ENCODE results near the gene NUCB1.
A peak's percentile ranks its signal among the peaks of the same experiment; 100 is the strongest.

NUCB1 gene

DNA sequence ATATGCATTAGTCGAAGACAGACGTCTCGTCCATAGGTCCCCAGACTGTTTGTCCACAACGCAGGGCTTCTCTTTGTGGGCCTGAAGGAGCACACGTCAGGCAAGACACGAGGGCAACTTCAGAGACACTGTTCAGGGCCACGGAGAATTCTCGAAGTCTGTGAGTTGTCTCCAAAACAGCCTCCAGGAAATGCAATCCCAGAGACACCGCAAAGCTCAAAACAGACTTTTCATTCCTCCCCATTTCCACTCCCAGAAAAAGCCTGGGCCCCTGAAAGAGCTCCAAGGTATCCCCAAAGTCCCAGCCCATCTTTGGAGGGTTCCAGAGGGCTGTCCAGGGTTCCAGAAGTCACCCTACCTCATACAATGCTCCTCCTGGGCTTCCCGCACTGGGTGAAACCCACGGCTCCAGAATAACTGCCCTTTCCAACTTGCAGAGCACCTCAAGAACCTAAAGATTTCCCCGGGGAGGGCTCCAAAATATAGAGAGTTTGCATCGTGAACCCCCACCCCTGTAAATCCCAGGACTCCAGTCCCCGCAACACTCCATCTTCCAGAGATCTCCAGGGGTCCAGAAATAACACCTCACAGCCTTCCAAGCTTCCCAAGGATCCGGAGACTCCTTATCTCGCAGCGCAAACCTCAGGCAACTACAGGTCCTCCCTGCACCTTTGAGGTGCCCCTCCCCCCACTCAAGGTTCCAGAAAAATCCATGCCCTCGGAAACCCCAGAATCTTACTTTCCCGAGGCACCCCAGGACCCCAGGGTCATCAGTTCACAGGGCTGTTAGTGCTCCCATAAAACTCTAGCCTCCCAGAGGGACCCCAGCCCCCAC, 64.3 kb downstream of the NUCB1 start:
- no peak for DNase-seq

DNA sequence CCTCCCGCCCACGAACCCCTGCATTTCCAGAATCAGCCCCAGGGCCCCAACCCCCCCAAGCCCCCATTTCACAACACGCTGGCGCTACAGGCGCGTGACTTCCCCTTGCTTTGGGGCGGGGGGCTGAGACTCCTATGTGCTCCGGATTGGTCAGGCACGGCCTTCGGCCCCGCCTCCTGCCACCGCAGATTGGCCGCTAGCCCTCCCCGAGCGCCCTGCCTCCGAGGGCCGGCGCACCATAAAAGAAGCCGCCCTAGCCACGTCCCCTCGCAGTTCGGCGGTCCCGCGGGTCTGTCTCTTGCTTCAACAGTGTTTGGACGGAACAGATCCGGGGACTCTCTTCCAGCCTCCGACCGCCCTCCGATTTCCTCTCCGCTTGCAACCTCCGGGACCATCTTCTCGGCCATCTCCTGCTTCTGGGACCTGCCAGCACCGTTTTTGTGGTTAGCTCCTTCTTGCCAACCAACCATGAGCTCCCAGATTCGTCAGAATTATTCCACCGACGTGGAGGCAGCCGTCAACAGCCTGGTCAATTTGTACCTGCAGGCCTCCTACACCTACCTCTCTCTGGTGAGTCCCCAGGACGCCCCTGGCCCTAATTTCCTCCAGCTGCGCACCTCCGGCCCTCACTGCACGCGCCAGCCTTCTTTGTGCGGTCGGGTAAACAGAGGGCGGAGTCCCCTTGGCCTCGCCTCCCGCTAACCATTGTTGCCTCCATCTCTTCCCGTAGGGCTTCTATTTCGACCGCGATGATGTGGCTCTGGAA, 65.1 kb downstream of the NUCB1 start, which contains the start of gene FTL:
Gene FTL, plus strand, starts transcription at position 270 of the 766 bp plus-strand sequence. Its CDS starts 199 bp downstream, at position 469.
- DNase-seq: peak; percentile 93

DNA sequence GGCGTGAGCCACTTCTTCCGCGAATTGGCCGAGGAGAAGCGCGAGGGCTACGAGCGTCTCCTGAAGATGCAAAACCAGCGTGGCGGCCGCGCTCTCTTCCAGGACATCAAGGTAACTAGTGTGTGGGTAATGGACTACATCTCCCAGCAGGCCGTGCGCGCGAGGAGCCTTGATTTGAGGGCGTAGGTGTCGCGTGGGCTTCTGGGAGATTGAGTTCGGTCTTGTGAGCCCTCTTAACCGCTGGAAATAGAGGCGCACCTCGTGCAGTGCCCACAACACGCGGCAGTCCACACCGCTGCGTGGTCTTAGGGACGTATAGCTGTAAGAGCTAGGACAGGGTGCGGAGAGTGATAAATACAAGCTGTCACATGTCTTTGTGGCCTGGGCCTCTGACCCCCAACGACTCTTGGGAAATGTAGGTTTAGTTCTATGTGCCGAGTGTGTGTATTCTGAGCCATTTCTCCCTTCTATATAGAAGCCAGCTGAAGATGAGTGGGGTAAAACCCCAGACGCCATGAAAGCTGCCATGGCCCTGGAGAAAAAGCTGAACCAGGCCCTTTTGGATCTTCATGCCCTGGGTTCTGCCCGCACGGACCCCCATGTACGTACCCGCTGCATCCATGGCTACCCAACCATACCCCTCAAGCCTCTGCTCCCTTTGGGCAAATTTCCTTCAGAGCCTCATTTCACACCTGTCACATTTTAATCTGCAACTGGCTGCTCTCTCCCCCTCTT, 65.9 kb downstream of the NUCB1 start:
- DNase-seq: peak; percentile 87

DNA sequence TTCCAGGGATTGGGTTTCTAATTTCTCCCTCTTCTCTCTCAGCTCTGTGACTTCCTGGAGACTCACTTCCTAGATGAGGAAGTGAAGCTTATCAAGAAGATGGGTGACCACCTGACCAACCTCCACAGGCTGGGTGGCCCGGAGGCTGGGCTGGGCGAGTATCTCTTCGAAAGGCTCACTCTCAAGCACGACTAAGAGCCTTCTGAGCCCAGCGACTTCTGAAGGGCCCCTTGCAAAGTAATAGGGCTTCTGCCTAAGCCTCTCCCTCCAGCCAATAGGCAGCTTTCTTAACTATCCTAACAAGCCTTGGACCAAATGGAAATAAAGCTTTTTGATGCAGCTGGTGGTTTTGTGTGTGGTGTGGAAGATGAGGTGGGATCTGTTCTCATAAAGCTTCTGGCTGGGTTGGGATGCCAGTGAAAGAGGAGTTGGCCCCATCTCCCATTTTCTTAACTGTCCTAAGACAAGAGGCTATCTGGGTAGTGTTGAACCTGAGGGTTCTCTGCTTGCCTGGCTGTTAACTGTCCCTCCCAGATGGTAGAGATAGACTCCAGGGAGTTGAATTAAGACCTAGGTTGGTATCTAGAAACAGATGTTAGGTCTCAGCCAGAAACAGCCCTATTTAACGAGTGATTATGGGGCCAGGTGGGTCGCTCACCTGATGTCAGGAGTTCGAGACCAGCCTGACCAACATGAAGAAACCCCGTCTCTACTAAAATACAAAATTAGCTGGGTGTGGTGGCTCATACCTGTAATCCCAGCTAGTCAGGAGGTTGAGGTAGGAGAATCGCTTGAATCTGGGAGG, 66.6 kb downstream of the NUCB1 start:
- no peak for DNase-seq

DNA sequence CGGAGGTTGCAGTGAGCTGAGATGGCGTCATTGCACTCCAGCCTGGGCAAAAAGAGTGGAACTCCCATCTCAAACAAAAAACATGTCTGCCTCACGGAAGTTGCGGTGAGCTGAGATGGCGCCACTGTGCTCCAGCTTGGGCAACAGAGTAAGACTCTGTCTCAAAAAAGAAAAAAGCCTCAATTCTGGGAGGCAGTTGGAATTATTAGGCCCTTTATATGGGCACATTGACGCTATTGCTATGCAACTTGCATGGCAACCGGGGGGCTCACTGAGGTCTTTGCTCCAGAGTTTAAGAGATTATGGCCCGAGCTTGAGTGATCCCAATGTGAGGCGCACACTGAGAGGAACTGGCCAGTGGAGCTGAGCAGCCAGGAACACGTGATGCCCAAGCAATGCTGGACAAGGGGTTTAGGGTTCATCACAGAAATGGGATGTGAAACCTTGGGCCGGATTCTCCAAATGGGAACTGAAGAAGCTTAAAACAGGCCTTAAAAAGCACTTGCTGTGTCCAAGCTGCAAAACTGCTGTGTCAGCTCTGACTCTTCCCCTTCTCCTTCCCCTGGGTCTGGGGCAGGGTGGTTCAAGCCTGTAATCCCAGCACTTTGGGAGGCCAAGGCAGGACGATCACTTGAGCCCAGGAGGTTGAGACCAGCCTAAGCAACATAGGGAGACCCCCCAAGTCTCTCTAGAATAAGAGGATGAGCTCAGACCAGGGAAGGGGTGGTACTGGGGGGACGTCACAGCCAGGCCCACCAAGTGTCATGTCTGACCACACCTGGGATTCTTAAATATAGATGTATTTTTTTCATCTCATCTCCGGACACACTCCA, 67.5 kb downstream of the NUCB1 start:
- DNase-seq: no peak

DNA sequence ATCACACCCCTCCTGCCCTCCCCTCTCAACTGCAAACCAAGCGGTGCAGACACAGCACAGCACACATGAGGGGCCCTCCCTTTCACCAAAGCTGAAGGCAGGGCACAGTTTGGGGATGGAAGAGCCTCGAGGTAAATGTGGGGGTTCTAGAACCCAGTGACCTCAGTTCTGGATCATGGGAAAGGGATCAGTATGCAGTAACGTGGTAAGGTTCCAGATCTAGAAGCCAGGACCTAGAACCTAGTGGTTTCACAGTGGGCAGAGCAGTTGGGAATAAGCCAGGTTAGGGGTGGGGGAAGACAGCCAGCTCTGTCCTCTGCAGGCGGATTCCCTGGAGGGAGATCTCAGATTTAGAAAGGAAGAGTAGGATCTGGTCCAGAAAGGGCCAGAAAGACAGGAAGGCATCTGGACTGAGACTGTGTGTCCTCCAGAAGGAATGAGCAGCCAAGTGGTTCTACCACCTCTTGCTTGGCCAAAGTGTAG, 68.1 kb downstream of the NUCB1 start:
- DNase-seq: no peak

DNA sequence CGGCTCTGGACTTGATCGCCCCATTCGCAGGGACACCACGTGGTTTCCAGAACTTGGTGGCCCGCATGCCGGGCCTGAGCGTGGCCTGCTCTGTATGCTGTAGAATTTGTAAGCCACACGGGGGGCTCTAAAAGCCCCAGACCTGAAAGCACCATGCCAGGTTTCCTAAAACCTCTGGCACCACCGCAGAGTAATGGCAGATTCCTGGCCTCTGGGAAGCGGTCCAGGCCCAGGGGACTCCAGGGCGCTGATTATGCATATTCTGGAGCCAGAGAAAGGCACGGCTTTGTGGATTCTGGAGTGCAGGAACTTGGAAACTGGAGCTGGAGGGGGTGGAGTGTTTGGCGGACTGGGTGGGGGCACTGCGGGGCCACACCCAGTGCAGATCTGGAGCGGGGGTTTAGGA, 68.7 kb downstream of the NUCB1 start:
- DNase-seq: no peak

DNA sequence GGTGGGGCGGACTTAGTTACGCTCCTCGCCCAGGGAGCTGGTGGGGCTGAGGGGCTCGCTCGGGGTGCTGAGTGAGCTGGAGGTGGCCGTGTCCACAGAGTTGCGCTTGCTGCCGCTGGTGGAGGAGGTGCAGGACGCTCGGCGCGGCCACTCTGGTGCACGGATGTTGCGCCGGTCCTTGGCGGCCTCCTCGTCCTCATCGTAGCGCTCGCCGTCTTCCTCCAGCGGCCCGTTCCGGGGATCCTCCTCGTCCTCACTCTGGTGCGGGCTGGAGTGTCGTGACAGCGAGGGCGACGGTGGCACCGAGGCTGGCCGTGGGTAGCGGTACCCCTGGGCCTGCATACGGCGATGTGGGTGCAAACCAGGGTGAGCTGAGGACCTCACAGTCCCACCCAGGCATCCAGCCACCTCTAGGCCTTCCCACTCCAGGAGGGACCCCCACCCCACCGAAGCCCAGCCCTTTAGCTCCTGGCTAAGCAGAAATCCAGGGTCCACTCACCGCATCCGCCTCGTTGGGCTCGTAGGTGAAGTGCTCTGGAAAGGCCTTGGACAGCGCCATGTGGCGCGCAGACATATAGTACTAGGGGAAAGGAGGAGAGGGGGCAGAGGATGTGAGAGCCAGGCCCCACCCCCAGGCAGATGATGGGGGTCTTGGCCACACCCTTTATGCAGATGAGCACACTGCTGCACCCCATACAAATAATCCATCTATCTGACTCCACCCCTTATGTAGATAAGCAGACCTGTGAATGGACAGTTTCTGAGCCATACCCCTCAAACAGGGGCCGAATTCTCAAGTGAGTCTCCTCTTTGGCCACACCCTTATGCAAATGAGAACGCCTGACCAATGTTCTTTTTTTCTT, 69.4 kb downstream of the NUCB1 start:
- no peak for DNase-seq

DNA sequence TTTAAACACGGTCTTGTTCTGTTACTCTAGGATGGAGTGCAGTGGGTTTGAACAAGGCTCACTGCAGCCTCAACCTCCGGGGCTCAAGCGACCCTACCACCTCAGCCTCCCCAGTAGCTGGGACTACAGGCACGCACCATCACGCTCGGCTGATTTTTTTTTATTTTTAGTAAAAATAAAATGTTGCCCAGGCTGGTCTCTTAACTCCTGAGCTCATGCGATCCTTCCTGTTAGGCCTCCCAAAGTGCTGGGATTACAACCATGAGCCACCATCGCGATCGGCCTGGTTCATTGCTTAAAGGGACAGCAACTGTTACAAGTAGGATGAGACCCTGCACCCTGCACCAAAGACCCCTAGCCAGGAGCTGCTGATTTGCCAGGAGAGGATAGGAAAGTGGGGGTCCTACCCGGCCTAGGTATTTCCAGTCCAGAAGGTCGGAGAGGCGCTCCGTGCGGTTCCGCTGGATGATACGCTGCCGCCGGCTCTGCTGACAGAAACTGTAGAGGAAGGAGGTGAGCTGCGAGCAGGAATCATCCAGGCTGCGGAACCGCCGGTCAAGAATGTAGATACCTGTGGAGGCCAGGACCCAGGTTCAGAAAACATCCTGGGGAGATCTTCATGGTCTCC, 70.1 kb downstream of the NUCB1 start:
- no peak for DNase-seq

DNA sequence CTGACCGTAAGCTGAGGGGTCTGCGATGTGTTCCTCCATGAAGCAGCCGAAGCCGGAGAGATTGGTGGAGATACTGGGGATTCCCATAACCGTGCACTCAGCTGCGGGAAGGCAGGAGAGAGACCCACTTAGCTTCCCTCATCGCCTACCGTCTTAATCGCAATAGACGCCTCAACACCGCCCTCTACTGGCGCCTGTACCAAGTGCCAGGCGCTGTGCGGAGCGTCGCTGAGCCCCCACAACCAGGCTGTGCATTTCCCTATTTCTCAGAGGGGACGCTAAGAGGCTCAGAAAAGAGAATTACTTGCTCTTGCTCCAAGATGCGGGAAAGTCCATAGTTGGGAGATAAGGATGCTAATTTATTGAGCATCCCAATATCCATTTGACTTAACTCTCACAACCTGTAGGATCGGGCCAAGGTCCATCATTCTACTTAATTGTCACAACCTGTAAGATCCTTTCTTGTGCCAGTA, 70.8 kb downstream of the NUCB1 start:
- DNase-seq: peak; percentile 89
